HuH-7 (cell line): ENCODE results near the gene CADM1.

Experiments used
- DNase-seq: peaks from one replicate; pipeline ENCODE4 v3.0.0; 2011; ENCODE audit warnings: low spot score

CADM1 gene

GRCh38 chr11:115317277-115318185, 186.7 kb downstream of the CADM1 start:
- DNase-seq, result no peak

GRCh38 chr11:115316696-115317095, 187.5 kb downstream of the CADM1 start:
- no peak for DNase-seq

DNA sequence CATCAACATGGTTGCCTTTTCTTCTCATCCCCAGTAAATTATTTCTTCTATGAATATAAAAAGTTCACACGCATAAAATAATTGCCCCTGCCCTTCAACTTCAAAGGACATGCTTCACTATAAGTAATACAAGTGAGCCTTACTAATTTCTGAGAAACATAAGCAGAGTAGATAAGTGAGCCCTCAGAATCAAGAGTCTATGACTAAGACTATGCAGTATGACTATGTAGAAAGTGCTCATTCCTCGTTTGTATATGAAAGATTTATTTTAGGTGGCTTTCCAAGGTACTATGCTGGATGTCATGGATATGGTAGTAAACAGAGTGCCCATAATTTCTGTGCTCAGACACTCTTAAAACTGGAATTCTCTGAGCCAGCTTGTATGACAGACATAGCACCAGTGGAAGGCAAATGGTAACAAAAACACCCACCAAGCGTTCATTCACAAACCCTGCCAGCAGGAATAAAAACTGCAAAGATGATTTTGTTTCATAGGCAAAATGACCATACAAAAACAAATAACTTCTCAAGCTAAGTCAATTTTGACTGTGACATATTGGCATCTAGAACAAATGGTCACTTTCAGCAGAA, 189.8 kb downstream of the CADM1 start:
- DNase-seq, result no peak

- DNase-seq, result no peak
These were observed 190.9 kb downstream of the CADM1 start for GRCh38 chr11:115313224-115313838.

DNA sequence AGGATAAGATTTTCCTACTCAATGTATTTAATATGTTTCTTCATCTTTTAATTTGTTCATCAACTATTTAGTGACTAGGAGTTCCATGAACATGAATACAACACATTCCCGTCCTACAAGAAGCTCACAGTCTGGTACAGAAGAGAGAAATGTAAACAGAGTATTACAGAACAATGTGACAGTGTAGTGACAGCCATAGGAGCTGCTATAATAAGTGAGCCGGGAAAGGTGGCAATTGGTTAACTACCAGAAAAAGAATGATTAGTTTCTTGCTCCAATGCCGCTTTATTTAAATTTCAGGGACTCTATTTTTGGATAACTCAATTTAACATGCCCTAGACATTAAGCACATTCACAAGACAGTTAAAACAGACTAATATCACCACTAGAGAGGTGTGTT, 192.3 kb downstream of the CADM1 start:
- DNase-seq, result no peak

DNA sequence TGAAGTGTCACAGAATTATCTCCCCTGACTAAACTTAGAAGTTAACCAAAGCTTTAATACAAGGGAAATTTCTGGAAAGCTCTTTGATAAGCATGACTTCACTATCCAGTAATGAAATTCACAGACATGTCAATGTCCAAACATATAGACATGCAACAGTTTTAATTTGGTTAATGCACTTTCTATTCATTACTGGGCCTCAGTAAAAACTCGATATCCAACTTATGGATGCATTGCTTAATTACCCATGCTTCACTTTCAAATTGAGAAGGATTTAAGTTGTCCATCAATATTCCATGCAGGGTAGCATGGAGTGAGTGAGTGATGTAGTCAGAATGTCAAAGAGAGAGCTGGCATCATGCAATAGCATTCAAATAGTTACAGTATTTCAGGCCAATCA, 197.5 kb downstream of the CADM1 start:
- DNase-seq, result no peak

- no peak for DNase-seq
These were observed 199.3 kb downstream of the CADM1 start for GRCh38 chr11:115304774-115305472.

DNA sequence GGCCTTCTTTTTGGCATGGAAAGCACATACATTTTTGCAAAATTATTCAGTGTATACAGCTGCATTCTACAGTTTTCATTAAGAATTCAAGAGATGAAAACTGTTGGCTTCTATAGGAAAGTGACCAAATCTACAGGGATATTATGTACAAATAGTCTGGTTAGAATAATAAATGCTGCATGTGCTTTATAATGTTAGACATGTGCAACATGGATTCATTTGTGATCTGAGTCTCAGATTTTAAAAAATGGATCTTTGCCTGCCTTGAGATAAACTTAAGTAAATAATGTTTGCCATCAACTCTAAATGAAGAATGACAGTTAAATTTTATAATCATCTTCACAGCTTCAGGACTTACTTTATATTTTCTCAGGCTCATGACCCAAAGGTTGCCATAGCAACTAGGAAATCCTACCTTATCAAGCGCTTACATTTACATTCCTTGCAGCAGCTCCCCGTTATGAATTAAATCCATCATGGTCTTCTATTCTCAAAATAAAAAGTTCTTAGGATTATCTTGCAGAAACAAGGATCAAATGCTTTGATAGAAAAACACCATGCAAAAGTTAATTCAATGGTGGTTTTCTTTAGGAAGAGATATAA, 200.2 kb downstream of the CADM1 start:
- DNase-seq, result no peak

DNA sequence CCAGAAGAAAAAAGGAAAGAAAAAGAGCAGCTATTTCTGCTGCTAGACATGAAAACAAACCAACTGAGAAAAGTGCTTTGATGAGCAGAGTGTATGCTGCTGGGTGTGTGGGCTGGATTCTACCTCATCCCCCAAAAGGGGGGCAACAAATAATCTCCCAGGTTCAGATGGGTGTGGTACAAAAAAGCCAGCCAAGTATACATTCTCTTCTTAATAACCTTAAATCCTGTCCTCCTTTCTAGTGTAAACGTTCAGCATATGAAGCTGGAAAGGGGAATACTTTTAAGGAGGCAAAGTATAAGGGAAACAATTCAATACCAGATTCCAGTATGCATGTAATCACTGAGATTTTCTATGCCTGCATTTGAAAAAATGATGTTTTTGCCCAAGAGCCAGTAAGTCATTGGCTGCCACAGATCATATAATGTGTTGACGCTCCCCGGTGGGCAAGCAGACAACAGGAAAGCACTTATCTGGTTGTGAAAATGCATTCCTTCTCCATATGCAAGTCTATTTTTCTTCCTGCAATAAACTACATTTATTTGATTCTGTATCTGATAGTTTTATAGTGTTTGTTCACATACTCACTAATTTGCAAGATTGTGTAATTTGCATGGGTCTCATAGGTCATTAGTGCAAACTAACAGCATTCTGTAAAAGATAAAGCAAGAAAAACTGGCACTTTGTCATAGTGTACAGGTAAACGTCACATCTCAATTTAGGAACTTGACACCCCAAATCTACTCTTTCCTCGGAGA, 201.1 kb downstream of the CADM1 start:
- DNase-seq, result no peak

DNA sequence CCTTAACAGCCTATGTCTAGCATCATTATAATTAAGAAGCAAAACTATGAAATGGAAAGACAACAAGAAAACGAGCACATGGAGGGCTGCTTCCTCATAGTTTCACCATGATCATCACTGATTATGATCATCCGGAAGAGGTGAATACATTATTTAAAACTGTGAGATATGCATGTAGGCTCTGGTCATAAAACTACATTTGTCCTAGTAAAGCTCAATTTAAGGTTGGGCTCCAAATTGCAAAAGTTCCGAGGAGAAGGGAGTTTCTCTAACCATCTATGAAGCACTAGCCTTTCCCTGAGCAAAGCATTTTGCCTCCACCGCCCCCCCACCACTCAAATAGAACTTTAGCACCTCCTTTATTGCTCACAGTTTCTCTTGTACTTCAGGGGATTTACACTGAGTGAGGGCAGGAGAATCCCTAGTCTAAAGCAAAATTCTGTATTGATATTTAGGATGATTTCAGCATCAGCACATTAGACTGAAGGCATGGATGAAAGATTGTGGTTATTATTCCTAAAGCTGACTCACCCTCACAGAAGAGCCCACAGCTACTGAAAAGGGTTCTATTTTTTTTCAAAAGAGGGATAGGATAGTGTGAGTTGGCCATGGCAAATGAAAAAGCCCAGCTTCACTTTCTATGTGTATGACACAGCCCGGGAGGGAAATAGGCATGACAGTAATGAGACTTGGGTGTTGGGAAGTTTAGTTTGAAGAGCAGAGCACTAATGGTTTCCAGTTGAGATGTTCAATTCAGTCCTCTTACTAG, 203.4 kb downstream of the CADM1 start:
- DNase-seq, result no peak

GRCh38 chr11:115298300-115299012, 205.8 kb downstream of the CADM1 start:
- DNase-seq, result no peak

GRCh38 chr11:115297330-115297729, 206.9 kb downstream of the CADM1 start:
- no peak for DNase-seq

- DNase-seq, result no peak
These were observed 212.9 kb downstream of the CADM1 start for GRCh38 chr11:115291325-115291724.

GRCh38 chr11:115290893-115291292, 213.3 kb downstream of the CADM1 start:
- DNase-seq, result no peak

DNA sequence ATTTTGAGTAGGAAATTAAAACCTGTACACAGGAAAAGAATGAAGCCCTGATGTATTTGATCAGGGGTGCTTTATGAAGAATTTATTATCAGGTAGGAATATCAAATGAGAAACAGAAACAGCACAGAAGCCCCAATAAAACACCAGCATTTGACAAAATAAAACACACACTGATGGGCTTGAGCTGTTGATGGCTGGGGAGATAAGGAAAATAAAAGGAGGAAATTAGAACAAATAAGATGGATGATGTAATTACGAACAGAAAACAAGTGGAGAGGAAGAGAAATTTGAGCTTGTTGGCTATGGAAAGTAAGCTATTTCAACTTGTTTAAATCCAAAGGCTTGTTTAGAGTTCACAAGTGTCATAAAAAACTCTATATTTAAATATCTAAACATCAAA, 213.7 kb downstream of the CADM1 start:
- DNase-seq, result no peak

DNA sequence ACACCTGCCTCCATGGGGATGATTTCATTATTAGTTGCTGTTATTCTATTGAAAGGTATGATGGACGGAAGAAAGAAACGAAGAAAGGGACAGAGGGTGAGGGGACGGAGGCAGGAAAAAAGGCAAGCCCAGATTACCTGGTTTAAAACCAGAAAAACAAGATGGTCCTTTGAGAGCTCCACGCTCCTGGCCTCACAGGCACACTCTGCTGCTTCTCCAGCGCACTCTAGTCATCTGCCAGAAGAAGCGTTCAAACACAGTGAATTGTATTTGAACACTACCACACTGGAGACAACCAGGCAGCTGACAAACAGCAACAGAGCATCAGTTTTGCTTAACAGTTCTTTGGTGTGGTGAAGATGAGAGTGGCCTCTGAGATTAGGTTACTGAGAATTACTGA, 216.9 kb downstream of the CADM1 start:
- DNase-seq, result no peak

- no peak for DNase-seq
These were observed 217.6 kb downstream of the CADM1 start for GRCh38 chr11:115286614-115287013.

DNA sequence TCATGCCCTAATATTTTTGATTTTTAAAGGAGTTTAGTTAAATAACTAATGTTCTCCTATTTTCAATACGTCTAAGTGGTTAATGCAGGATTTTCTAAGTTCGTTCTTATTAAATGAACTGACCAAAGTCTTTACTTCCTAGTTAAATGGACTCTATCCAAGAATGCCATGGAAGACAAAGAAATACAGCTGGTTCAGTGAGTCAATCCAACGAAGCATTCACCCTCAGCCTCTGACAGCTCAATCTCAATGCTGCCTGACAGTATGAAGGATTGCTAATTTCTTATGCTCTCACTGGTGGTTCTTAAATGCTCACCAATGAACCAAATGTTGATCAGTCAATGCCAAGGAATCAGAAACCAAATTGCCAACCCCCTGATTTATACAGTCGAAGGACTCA, 219.4 kb downstream of the CADM1 start:
- no peak for DNase-seq

DNA sequence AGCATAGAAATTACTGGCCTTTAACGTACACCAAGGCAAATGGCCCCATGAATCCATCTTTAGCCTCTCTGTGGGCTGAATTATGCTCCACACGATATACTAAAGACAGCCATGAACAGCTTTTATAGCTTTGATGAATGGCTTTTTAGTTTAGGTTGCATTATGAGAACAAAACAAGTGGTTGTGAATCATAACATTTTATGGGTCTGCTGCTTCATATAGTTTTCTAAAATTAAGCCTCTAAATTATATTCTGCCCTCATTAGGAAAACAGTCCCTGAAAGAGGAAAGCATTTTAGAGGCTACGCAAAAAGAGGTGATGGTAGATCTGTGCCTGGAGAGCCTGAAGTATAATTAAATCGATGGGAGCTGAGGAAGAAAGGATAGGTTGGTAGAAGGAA, 221.3 kb downstream of the CADM1 start:
- DNase-seq, result no peak

DNA sequence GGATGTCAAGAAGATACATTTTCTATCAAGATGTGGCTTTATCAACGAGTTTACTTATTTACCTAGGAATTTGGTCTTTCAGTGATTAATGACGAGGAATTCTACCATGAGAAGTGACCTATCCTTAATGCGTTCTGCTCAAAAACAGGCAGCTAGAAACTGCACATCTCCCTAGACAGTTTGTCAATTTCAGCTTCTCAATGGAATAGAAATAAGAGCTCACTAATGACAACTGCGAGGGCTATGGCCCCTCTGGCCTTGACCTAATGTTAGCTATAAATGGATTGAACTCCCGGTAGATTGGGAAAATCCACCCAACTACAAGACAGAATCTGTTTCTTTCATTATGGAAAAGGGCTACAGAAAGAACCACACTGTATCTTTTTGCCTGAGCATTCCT, 223.4 kb downstream of the CADM1 start:
- no peak for DNase-seq
